ENCODE results near the gene CRELD1.

DNA sequence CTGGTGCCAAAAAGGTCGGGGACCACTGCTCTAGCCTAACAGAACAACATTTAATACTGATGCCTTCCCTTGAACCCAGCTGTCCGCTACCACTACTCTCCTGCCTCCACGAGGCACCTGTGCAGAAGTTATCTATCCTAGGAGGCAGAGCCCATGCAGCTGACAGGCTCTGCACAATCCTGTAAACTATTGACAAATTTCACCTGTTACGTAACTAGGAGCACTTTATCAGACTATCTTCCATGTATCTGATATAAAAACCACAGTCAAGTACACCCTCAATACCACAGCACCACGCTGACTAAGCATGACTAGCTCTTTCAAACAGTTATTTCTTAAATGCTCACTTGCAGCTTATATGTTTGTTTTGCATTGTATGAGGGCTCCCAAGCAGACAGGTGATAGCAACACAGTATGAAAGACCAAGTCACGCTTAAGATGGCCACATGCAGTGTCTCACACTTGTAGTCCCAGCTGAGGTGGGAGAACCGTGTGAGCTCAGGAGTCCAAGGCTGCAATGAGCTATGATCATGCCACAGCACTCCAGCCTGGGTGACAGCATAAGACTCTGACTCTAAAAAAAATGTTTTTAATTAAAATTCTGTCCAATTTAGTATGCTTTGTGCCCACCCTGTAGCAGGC, 21.2 kb upstream of the CRELD1 start:
- TF ChIP-seq, protein P1, sequence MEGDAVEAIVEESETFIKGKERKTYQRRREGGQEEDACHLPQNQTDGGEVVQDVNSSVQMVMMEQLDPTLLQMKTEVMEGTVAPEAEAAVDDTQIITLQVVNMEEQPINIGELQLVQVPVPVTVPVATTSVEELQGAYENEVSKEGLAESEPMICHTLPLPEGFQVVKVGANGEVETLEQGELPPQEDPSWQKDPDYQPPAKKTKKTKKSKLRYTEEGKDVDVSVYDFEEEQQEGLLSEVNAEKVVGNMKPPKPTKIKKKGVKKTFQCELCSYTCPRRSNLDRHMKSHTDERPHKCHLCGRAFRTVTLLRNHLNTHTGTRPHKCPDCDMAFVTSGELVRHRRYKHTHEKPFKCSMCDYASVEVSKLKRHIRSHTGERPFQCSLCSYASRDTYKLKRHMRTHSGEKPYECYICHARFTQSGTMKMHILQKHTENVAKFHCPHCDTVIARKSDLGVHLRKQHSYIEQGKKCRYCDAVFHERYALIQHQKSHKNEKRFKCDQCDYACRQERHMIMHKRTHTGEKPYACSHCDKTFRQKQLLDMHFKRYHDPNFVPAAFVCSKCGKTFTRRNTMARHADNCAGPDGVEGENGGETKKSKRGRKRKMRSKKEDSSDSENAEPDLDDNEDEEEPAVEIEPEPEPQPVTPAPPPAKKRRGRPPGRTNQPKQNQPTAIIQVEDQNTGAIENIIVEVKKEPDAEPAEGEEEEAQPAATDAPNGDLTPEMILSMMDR (IDR thresholded peaks at IDR 0.05; ENCODE audit: low read depth, low read length): no peak
- TF ChIP-seq POLR2A (IDR thresholded peaks at IDR 0.05; ENCODE audit: extremely low read depth, insufficient read length) (no peak), MYC (IDR thresholded peaks at IDR 0.05; ENCODE audit: low read depth, low read length) (no peak)
- TF ChIP-seq, protein P2, sequence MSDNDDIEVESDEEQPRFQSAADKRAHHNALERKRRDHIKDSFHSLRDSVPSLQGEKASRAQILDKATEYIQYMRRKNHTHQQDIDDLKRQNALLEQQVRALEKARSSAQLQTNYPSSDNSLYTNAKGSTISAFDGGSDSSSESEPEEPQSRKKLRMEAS (IDR thresholded peaks at IDR 0.05; ENCODE audit: low read depth, low read length): no peak

Measured in NB4 (cell line).